GM18861 (cell line): ENCODE measurements around the gene ZNF530.

Experiments
- ATAC-seq: cut with Tn5 transposase; IDR thresholded peaks from one replicate; pipeline ENCODE4 v1.9.1; 2021; ENCODE audit not compliant: unreplicated experiment

Gene ZNF530

DNA sequence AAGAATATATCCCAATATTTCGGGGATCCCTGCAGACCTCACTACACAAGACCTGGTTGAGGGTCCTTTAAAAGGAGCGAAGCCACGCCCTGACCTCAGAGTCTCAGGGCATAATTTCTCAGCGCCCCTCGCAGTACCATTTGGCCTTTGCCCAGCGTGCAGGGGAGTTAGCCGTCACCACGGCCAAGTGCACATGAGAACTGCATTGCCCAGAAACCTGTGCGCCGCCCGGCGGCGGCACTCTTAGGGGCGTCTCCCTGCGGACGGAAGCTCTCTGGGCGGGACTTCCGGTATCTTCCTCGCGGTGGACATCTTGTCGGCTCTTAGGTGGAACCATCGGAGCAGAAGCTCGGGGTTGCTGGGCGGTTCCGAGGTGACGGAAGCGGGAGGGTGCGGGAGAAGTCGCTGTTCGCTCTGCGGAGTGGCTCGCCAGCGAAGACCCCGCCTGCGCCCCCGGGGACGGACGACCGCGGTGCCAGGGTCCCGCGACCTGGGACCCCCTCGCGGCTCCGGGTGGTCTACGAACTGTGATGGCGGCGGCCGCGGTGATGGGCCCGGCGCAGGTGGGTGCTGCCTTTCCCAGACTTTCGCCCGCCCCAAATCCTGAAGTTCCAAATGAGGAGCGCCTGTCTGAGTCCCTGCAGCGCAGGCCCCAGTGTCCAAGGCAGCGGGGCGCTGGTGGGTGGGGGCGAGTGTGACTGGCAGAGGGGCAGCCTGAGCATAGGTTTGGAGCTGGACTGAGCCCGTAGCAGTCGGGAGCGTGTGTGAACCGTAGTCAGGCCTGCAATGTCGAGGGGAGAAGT is 14.5 kb downstream of the ZNF530 start, which contains the start of gene ZNF134:
TSS of gene ZNF134 (plus strand) at position 302 of the 803 bp plus-strand sequence. CDS start 5,227 bp downstream, outside the sequence.
- ATAC-seq: peak; percentile 87

DNA sequence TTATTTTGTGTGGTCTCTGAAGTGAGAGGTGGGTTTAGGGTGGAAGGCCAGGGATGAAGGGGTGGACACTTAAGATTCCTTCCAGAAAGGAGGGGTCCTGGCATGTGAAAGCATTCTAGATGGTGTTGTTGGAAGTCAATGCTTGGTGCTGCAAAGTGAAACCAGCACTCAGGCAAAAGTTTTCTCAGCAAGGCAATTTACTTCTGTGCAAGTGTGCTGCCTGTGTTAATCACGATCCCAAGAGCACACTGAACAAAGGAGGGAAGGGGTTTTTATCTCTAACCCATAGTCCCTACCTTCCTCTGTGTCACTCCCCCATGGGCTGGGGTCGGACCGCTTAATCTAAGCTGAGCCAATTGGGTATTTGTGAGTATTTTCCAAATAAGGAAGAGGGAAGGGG is 15.7 kb downstream of the ZNF530 start:
- ATAC-seq: no peak

DNA sequence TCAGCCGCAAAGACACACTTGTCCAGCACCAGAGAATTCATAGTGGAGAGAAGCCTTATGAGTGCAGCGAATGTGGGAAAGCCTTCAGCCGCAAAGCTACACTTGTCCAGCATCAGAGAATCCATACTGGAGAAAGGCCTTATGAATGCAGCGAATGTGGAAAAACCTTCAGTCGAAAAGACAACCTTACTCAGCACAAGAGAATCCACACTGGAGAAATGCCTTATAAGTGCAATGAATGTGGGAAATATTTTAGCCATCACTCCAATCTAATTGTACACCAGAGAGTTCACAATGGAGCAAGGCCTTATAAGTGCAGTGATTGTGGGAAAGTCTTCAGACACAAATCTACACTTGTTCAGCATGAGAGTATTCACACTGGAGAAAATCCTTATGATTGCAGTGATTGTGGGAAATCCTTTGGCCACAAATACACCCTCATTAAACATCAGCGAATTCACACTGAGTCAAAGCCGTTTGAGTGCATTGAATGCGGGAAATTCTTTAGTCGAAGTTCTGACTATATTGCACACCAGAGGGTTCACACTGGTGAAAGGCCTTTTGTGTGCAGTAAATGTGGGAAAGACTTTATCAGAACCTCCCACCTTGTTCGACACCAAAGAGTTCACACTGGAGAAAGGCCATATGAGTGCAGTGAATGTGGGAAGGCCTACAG is 21.1 kb downstream of the ZNF530 start:
- no peak for ATAC-seq

DNA sequence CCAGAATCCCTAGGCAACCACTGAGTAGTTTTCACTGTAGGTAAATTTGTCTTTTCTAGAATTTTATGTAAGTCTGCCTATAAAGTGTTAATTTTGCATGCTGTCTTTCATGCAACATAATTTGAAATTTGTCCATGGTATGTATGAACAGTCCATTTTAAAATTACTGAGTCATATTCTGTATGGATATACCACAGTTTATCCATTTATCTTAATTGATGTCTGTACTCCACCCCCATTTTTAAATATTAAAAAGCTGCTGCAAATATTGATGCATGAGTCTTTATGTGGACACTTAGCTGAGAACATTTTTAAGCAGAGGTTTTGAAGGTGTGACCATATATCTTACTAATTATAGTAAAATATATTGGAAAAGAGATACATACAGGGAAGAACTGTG is 23.4 kb downstream of the ZNF530 start:
- no peak for ATAC-seq

DNA sequence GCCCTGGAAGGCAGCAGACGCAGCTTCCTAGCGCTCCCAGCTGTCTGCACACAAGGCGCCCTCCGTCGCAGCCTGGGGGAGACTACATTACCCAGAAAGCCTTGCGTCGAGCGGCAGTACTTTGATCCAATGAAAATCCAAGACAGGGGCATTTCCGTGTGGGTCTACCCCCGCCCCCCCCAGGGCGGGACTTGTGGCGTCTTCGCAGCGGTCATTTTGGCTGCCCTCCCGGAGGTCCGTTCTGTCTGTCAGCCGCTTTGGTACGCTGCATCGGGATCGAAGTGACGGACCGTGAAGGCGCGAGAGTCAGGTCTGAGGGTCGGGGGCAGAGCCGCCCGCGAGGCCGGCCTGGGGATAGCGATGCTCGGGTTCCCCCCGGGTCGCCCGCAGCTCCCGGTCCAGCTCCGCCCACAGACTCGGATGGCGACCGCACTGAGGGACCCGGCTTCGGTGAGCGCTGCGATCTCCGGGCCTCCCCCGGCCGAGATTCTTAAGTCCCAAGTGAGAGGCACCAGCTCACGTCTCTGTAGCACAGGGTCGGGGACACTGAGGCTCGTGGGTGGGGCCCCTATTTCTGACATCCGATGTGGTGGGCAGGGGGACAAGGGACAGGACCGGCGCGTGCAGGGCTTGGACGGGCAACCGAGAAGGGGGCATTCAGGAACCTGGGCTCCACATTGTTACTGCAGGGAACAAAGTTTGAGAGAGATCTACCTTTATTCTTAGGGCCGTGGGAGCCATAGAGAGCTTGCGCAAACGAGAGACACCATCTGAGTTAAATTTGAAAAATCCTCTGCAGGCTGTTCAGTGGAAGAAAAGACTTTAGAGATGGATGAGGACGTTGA is 33.5 kb downstream of the ZNF530 start, which contains the start of gene ZNF211:
TSS of gene ZNF211 (plus strand) at position 182 of the 845 bp plus-strand sequence. CDS start at position 361, 179 bp downstream.
- ATAC-seq: peak; percentile 83

DNA sequence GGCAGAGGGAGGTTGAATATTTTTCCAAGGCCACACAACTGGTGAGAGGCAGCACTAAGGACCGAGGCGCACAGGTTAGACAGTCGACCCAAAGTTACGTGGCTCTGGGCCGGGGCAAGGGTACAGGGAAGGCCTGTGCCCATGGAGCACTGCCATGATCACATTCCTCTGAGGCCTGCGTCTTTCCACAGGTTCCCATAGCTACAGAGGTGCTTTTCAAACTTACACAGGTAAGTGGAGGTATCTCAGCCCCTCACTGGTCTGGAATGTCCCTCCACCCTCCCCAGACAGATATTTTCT is 34.1 kb downstream of the ZNF530 start:
- no peak for ATAC-seq

DNA sequence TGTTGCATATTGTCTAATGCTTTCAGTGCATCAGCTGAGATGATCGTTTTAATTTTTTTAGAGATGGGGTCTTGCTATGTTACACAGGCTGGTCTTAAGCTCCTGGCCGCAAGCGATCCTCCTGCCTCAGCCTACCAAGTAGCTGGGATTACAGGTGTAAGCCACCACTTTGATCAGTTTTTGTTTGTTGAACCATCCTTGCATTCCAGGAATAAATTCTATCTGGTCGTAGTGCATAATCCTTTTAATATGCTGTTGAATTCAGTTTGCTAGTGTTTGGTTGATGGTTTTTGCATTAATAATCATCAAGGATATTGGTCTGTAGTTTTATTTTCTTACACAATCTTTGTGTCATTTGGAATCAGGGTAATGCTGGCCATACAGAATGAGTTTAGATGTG is 37.7 kb downstream of the ZNF530 start:
- ATAC-seq: no peak

DNA sequence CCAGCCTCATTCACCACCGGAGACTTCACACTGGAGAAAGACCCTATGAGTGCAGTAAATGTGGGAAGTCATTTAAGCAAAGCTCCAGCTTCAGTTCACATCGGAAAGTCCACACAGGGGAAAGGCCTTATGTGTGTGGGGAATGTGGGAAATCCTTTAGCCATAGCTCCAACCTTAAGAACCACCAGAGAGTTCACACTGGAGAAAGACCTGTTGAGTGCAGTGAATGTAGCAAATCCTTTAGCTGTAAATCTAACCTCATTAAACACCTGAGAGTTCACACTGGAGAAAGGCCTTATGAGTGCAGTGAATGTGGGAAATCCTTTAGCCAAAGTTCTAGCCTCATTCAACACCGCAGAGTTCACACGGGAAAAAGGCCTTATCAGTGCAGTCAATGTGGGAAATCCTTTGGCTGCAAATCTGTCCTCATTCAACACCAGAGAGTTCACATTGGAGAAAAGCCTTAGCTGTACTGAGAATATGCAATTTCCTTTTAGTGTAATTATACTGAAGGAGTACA is 42.1 kb downstream of the ZNF530 start:
- no peak for ATAC-seq

DNA sequence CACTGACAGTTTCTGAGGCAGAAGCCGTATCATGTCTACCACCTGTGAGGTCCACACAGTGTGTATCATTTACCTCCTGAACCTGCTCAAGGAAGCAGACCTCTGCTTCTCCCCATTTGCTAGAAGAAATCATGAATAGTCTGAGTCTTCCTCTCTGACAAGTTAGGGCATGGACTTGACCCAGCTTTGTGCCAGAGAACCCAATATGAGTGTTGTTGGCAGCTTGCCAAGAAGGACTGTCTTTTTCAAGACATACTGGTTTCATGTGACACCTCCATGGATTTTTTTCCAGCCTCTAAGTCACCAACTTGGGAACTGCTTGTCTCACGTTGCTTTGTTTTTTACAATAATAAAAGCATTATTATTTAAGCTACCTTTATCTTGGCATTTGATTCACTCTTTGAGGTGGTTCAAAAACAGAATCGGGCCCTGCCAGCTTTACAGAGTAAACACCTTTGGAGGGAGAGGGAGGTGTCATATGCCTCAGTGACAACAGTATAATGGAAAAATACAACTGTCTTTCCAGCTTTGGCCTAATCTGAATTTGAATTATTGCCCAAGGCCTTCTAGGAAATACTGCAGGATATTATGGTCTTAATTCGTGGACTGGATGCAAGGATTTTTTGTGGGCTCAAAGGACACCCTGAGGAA is 42.8 kb downstream of the ZNF530 start:
- ATAC-seq: no peak

DNA sequence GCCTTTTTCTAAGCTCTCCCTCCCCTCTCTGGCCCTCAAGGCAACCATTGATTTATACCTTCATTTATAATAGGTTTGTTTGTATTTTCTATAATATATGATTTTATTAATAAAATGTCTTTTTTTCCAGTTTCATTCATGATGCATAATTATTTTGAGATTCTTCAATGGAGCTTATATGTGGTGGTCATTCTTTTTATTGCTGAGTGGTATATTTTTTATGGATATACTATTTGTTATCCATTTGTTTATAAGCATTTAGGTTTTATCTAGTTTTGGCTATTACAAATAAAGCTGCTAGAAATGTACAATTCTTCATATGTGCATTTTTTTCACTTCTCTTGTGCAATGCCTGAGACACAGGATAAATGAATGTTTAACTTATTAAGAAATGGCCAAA is 44.0 kb downstream of the ZNF530 start:
- ATAC-seq: no peak

DNA sequence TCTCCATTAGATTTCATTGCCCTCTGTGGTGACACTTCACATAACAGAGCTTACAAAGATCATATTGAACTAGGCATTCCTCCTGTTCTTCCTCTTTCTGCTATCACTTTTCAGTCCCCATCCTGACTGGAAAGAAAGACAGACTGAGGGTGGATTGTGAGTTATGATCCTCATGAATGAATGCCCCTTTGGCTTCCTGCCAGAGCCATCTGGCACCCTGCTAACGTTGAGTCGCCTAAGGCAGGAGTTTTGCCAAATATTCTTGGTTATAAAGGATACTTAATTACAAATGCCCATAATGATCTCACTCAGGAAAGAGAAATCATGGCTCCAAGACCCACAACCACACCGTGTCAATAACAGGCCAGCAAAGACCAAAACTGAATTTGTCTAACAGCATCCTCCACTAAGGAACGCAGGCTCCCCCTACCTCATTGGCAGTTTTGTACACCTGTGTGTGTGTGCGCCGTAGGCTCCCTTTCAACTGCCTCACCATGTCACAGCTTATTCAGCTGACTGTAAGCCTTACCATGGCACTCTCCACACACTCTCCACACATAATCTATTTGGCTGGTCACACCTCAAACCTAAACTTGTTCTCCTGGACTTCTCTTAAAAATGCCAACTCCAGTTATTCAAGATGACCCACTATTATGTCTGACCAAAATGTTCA is 48.8 kb downstream of the ZNF530 start:
- ATAC-seq: no peak

DNA sequence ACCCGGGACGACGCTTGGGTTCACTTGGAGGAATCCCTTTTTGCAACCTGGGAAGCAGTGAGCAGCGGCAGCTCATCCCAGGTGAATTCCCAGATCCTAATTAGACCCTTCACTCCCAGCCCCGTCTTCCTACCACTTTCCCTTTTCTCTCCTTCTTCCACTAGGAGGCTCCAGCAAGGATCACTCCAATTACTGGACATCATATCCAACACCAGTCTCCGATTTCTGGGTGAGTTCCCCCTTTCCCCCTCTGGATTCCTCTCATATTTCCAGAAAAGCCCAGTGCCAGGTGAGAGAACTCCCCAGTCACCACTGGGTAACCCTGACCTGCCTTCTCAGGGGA is 51.9 kb downstream of the ZNF530 start:
- no peak for ATAC-seq

DNA sequence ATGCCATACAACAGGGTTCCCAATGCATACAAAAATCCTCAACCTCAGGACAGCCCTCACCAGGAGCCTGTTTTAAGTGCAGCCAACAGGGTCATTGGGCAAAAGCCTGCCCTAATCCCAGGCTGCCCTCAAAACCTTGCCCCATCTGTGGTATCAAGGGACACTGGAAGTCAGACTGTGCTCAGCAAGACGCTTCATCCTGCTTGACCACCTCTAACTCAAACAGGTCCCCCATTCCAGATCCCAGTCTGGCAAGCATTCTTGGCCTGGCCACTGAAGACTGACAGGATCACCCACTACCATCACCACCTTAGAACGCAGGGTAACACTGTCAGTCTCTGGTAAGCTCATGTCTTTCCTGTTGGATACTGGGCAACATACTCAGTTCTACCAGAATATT is 54.0 kb downstream of the ZNF530 start:
- no peak for ATAC-seq

DNA sequence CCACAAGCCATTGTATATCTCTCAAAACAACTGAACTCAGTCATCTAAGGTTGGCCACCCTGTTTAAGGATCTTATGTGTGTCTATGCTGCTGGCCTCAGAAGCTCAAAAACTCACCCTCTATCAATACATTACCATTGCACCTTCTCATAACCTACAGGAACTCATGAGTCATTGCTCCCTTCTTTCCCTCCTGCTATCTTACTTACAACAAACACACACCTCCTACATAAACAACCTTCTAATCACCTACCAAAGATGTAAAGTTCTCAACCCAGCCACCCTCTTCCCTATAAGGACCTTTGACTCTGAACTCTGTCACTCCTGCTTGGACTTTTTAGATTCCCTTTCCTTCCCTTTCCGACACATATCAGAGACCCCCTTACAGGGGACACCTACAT is 55.8 kb downstream of the ZNF530 start:
- ATAC-seq: no peak

DNA sequence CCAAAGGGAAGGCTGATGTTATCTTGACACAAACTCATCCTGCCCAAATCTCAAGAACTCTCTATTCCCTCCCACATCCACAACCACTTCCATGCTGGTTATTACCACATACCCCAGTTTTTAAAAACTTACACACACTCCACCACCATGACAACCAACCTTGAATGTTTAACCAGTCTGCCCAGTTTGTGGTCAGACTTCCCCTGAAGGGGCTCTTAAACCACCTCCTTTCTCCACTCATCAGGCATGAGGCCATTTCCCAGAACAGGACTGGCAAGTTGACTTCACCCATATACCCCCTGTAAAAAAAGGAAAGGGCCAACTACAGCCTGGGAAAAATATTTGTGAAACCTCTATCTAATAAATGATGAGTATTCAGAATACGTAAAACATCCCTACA is 56.7 kb downstream of the ZNF530 start:
- no peak for ATAC-seq
